ENCODE data around the gene SLC35F4. TPM values are rescaled to one million over a fixed set of nuclear protein-coding genes. Genes with fewer than 3 reads are reported as not detected.

The SLC35F4 gene
- total RNA-seq, 1 experiment from 2014 or later, result not detected

DNA sequence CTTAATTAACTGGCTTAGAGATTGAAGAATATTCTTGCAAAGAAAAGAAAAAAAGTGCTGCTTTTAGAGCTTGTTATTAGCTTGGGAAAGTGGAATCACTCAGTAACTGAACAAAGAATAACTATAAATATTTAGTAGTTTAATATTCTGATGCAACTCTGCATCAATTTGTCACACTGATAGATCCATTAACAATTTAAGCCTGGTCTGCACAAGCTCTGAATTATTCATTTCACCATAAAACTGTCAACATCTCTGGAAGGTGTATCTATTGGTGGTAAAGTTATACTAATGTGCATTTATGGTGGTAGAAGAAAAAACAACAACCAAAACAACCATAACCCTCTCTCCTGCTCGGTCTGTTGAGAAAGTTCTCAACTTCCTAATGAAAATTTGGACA is 38.1 kb upstream of the SLC35F4 start:
- CTCF ChIA-PET, result no interaction called here
- ATAC-seq, result no peak

GRCh38 chr14:57898837-57899572 is 33.1 kb upstream of the SLC35F4 start:
- Histone ChIP-seq H3K79me2 (ENCODE audit: insufficient read depth, low read length) (no peaks in the 10 kb centered on the region), H3K27ac (ENCODE audit: low read depth, low read length) (no peak overlapping the region), H3K4me1 (ENCODE audit: control insufficient read depth in 1 of 2, insufficient read depth in 2 of 2, low read length in 2 of 2) (no peaks in the 10 kb centered on the region), H3K9ac (ENCODE audit: low read length) (no peak overlapping the region), H3K9me2 (ENCODE audit: insufficient read depth) (no peaks in the 10 kb centered on the region), H2AFZ (ENCODE audit: low read depth, low read length, poor library complexity, severe bottlenecking) (no peak overlapping the region), H3K27me3 (ENCODE audit: insufficient read depth, low read length) (peaks cover 54% of the 10 kb centered on the region), H3K4me2 (ENCODE audit: low read length) (no peak overlapping the region), H3K36me3 (ENCODE audit: control insufficient read depth in 1 of 2, insufficient read depth in 2 of 2, low read length in 2 of 2) (no peaks in the 10 kb centered on the region), H4K20me1 (ENCODE audit: insufficient read depth) (no peaks in the 10 kb centered on the region), H3K9me3 (ENCODE audit: control insufficient read depth in 1 of 2, insufficient read depth in 1 of 2, low read depth in 1 of 2, low read length in 2 of 2) (no peaks in the 10 kb centered on the region), H3K4me3 (replicated peaks in 1 of 2; ENCODE audit: low read depth in 1 of 2, low read length in 2 of 2) (no peak overlapping the region)
- RAD21 ChIA-PET (ENCODE audit: low non-redundant PET in 1 of 2, low total read pairs in 2 of 2, uncharacterized antibody in 2 of 2, unreplicated experiment in 2 of 2), result no interaction called here
- ATAC-seq (no peak), DNase-seq (ENCODE audit: low read depth, low spot score) (no peak)
- TF ChIP-seq, protein P1, sequence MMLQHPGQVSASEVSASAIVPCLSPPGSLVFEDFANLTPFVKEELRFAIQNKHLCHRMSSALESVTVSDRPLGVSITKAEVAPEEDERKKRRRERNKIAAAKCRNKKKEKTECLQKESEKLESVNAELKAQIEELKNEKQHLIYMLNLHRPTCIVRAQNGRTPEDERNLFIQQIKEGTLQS (IDR thresholded peaks at IDR 0.05), result no peak
- TF ChIP-seq ELF1 (IDR thresholded peaks at IDR 0.05; ENCODE audit: borderline replicate concordance, low read depth) (no peak), CBX3 (IDR thresholded peaks at IDR 0.05; ENCODE audit: low read depth) (no peak), CTCF (IDR thresholded peaks at IDR 0.05 in 2 of 3, conservative IDR thresholded peaks at IDR 0.05 in 1 of 3; ENCODE audit: borderline replicate concordance in 1 of 3, insufficient read depth in 1 of 3, low read depth in 2 of 3, low read length in 2 of 3) (no peak), EGR1 (IDR thresholded peaks at IDR 0.05; ENCODE audit: low read depth) (no peak), FOSL1 (IDR thresholded peaks at IDR 0.05; ENCODE audit: low read depth) (no peak), EZH2 (IDR thresholded peaks at IDR 0.05) (no peak)
- intact Hi-C loops (cut with micrococcal nuclease), result no loop called here
- BruUV-seq (replicated peaks), result no TSS peak
- POLR2A ChIA-PET, result no interaction called here
- CTCF ChIA-PET, result no interaction called here

More for the DNA sequence above, 38.1 kb upstream of the SLC35F4 start:
- Histone ChIP-seq H2AFZ (ENCODE audit: low read depth, low read length, poor library complexity, severe bottlenecking) (no peak overlapping the region), H3K79me2 (ENCODE audit: insufficient read depth, low read length) (no peaks in the 10 kb centered on the region), H4K20me1 (ENCODE audit: insufficient read depth) (no peaks in the 10 kb centered on the region), H3K27me3 (ENCODE audit: insufficient read depth, low read length) (peaks cover 56% of the 10 kb centered on the region), H3K9me2 (ENCODE audit: insufficient read depth) (no peaks in the 10 kb centered on the region), H3K36me3 (ENCODE audit: control insufficient read depth in 1 of 2, insufficient read depth in 2 of 2, low read length in 2 of 2) (no peaks in the 10 kb centered on the region), H3K4me1 (ENCODE audit: control insufficient read depth in 1 of 2, insufficient read depth in 2 of 2, low read length in 2 of 2) (no peaks in the 10 kb centered on the region), H3K4me2 (ENCODE audit: low read length) (no peak overlapping the region), H3K9me3 (ENCODE audit: control insufficient read depth in 1 of 2, insufficient read depth in 1 of 2, low read depth in 1 of 2, low read length in 2 of 2) (no peaks in the 10 kb centered on the region), H3K4me3 (replicated peaks in 1 of 2; ENCODE audit: low read depth in 1 of 2, low read length in 2 of 2) (no peak overlapping the region), H3K27ac (ENCODE audit: low read depth, low read length) (no peak overlapping the region), H3K9ac (ENCODE audit: low read length) (no peak overlapping the region)
- TF ChIP-seq, protein P1 (IDR thresholded peaks at IDR 0.05), result no peak
- POLR2A ChIA-PET, result no interaction called here
- DNase-seq (ENCODE audit: low read depth, low spot score), result no peak
- intact Hi-C loops (cut with micrococcal nuclease), result no loop called here
- RAD21 ChIA-PET (ENCODE audit: low non-redundant PET in 1 of 2, low total read pairs in 2 of 2, uncharacterized antibody in 2 of 2, unreplicated experiment in 2 of 2), result no interaction called here
- BruUV-seq (replicated peaks), result no TSS peak
